Stimulated activated CD8-positive, alpha-beta memory T cell treated with anti-CD3 and anti-CD28 coated beads, Interleukin-2, amount 100 ng/mL, for 48 hours (primary cell): Measurements from ENCODE around the gene PSMG1.
"Not testable (repeated sequence)": the region's sequence is repeated elsewhere in the genome, so short reads cannot be mapped to it uniquely, and the experiment has no call there.

Experiments used
- DNase-seq, 2 donors: peaks; one replicate each; pipeline ENCODE4 v3.0.0-alpha.2; 2020; ENCODE audit warnings: low read depth in 2 of 2

The PSMG1 gene

GRCh38 chr21:39188521-39189139 lies 5.4 kb upstream of the PSMG1 start:
- DNase-seq = no peak

GRCh38 chr21:39187141-39187540 lies 3.9 kb upstream of the PSMG1 start:
- no peak for DNase-seq

- DNase-seq = no peak
Observed at GRCh38 chr21:39186676-39187075, 3.4 kb upstream of the PSMG1 start.

- DNase-seq = no peak
Observed at GRCh38 chr21:39185157-39185556, 1.9 kb upstream of the PSMG1 start.

- DNase-seq = no peak
Observed at GRCh38 chr21:39184050-39184980, 1.1 kb upstream of the PSMG1 start.

GRCh38 chr21:39182484-39183271 lies 573 bp downstream of the PSMG1 start:
- DNase-seq = no peak

- DNase-seq = no peak
Observed at GRCh38 chr21:39182016-39182415, 1.2 kb downstream of the PSMG1 start.

- DNase-seq = no peak
Observed at GRCh38 chr21:39181205-39181818, 1.9 kb downstream of the PSMG1 start.

- DNase-seq = no peak
Observed at GRCh38 chr21:39180429-39181019, 2.7 kb downstream of the PSMG1 start.

- no peak for DNase-seq
Observed at GRCh38 chr21:39178421-39178820, 4.8 kb downstream of the PSMG1 start.

GRCh38 chr21:39176271-39176709 lies 7.0 kb downstream of the PSMG1 start:
- DNase-seq = no peak

GRCh38 chr21:39175665-39176064 lies 7.6 kb downstream of the PSMG1 start:
- DNase-seq = no peak

- DNase-seq = no peak
Observed at GRCh38 chr21:39175154-39175553, 8.1 kb downstream of the PSMG1 start.

GRCh38 chr21:39173716-39174680 lies 9.3 kb downstream of the PSMG1 start:
- DNase-seq = no peak

- DNase-seq = no peak
Observed at GRCh38 chr21:39169906-39170305, 13.3 kb downstream of the PSMG1 start.

GRCh38 chr21:39168800-39169199 lies 14.5 kb downstream of the PSMG1 start:
- DNase-seq = no peak

- DNase-seq = no peak
Observed at GRCh38 chr21:39164523-39164922, 18.7 kb downstream of the PSMG1 start.

GRCh38 chr21:39161064-39161463 lies 22.2 kb downstream of the PSMG1 start:
- DNase-seq = no peak

GRCh38 chr21:39159342-39160063 lies 23.7 kb downstream of the PSMG1 start:
- no peak for DNase-seq

GRCh38 chr21:39157241-39157640 lies 26.0 kb downstream of the PSMG1 start:
- DNase-seq = not testable (repeated sequence)
